Glutamatergic neuron (in vitro differentiated cells): ENCODE measurements around the gene ABCB6. TPM values are rescaled to one million over a fixed set of nuclear protein-coding genes. Genes with fewer than 3 reads are reported as not detected.

Experiments
- DNase-seq: peaks from one replicate; pipeline ENCODE4 v3.0.0; 2022
- H3K27ac Mint-ChIP-seq: one replicate; pipeline ENCODE4 v1.8.0; 2020; ENCODE audit warnings: mild to moderate bottlenecking, mixed read lengths, inconsistent platforms; ENCODE audit not compliant: unreplicated experiment
- H3K27me3 Mint-ChIP-seq: one replicate; pipeline ENCODE4 v1.8.0; 2020; ENCODE audit warnings: mild to moderate bottlenecking, moderate library complexity, mixed read lengths, inconsistent platforms; ENCODE audit not compliant: unreplicated experiment
- H3K36me3 Mint-ChIP-seq: one replicate; pipeline ENCODE4 v1.8.0; 2020; ENCODE audit warnings: mild to moderate bottlenecking, mixed read lengths, inconsistent platforms; ENCODE audit not compliant: unreplicated experiment
- H3K4me1 Mint-ChIP-seq: one replicate; pipeline ENCODE4 v1.8.0; 2020; ENCODE audit warnings: mild to moderate bottlenecking, low read depth, mixed read lengths, inconsistent platforms; ENCODE audit not compliant: unreplicated experiment
- H3K4me3 Mint-ChIP-seq: one replicate; pipeline ENCODE4 v1.8.0; 2020; ENCODE audit warnings: mild to moderate bottlenecking, mixed read lengths, inconsistent platforms; ENCODE audit not compliant: unreplicated experiment
- H3K9me3 Mint-ChIP-seq: one replicate; pipeline ENCODE4 v1.8.0; 2020; ENCODE audit warnings: mild to moderate bottlenecking, moderate library complexity, mixed read lengths, inconsistent platforms; ENCODE audit not compliant: unreplicated experiment
- CTCF ChIP-seq: fragments of 200-600 bp; sonication (generic); IDR thresholded peaks from one replicate; pipeline ENCODE4 v1.5.0; 2021; ENCODE audit not compliant: partially characterized antibody, unreplicated experiment
- total RNA-seq: library from RNA; stranded (reverse); fragmentation: NEBNext Ultra II Directional; extraction: Animal tissue kit (Norgen Biotek cat#: 25700); gene quantifications from one replicate; pipeline ENCODE4 v1.2.1, GENCODE V29; 2021; ENCODE audit not compliant: unreplicated experiment

ABCB6 gene
- total RNA-seq, 1 donor from 2014 or later = 49.4 TPM

- Mint-ChIP-seq H3K27me3 (no peaks in the 10 kb centered on the region), H3K9me3 (peaks cover 5% of the 10 kb centered on the region), H3K4me3 (no peak overlapping the region), H3K27ac (no peak overlapping the region), H3K36me3 (no peaks in the 10 kb centered on the region), H3K4me1 (peaks cover 5% of the 10 kb centered on the region)
- no peak for DNase-seq
- TF ChIP-seq CTCF = no peak
Observed at GRCh38 chr2:219197388-219197787, 21.4 kb downstream of the ABCB6 start.

GRCh38 chr2:219186754-219187456 lies 31.9 kb downstream of the ABCB6 start:
- peaks cover 10% of the 10 kb centered on the region for H3K27me3 Mint-ChIP-seq
- no peak overlapping the region for H3K4me3 Mint-ChIP-seq
- no peak for DNase-seq
- peak overlapping the region; percentile 48 for H3K27ac Mint-ChIP-seq
- TF ChIP-seq CTCF = no peak
- no peaks in the 10 kb centered on the region for H3K36me3 Mint-ChIP-seq
- H3K4me1 Mint-ChIP-seq = peaks cover 23% of the 10 kb centered on the region
- H3K9me3 Mint-ChIP-seq = peaks cover 10% of the 10 kb centered on the region

GRCh38 chr2:219184121-219184520 lies 34.6 kb downstream of the ABCB6 start:
- Mint-ChIP-seq H3K9me3 (peaks cover 14% of the 10 kb centered on the region), H3K36me3 (no peaks in the 10 kb centered on the region), H3K27me3 (peaks cover 12% of the 10 kb centered on the region), H3K27ac (peak overlapping the region; percentile 99), H3K4me3 (peak overlapping the region; percentile 83), H3K4me1 (peaks cover 25% of the 10 kb centered on the region)
- DNase-seq = no peak
- no peak for TF ChIP-seq CTCF

- no peak for DNase-seq
- H3K36me3 Mint-ChIP-seq = no peaks in the 10 kb centered on the region
- peaks cover 17% of the 10 kb centered on the region for H3K27me3 Mint-ChIP-seq
- no peak for TF ChIP-seq CTCF
- peaks cover 29% of the 10 kb centered on the region for H3K4me1 Mint-ChIP-seq
- peak overlapping the region; percentile 99 for H3K27ac Mint-ChIP-seq
- peak overlapping the region; percentile 83 for H3K4me3 Mint-ChIP-seq
- peaks cover 18% of the 10 kb centered on the region for H3K9me3 Mint-ChIP-seq
Observed at GRCh38 chr2:219183151-219183772, 35.5 kb downstream of the ABCB6 start.
